OCI-LY1 (cell line): ENCODE results near the gene EVI5L.

Experiments used
- CTCF ChIP-seq: fragments of 200-600 bp; sonication (generic), shearing (Covaris generic); IDR thresholded peaks from 2 replicates; pipeline ENCODE4 v1.5.1; 2017; ENCODE audit warnings: mild to moderate bottlenecking, antibody characterized with exemption, low read length, moderate library complexity, mixed read lengths
- EZH2 ChIP-seq: fragments of 200-600 bp; sonication (generic), shearing (Covaris generic); IDR thresholded peaks from 2 replicates; pipeline ENCODE4 v1.8.0; 2017; ENCODE audit warnings: borderline replicate concordance, mixed run types, mild to moderate bottlenecking, antibody characterized with exemption, low read length, moderate library complexity, mixed read lengths

- TF ChIP-seq CTCF (no peak), EZH2 (no peak)
These were observed 10.7 kb upstream of the EVI5L start for GRCh38 chr19:7819337-7819736.
